Measurements from ENCODE around the gene SRGAP1. TPM values are rescaled to one million over a fixed set of nuclear protein-coding genes. Genes with fewer than 3 reads are reported as not detected.

Gene SRGAP1
- total RNA-seq, 1 donor from 2014 or later, result 9.7 TPM

GRCh38 chr12:64058541-64059265 is 214.2 kb downstream of the SRGAP1 start:
- peaks cover 6% of the 10 kb centered on the region for H3K9me3 Mint-ChIP-seq
- no peak for TF ChIP-seq CTCF (IDR thresholded peaks at IDR 0.05; ENCODE audit: unreplicated experiment)
- no peak overlapping the region for H3K4me3 Mint-ChIP-seq
- no peak for DNase-seq (ENCODE audit: low spot score in 2 of 2, unreplicated experiment in 2 of 2)
- peaks cover 6% of the 10 kb centered on the region for H3K36me3 Mint-ChIP-seq
- no peak overlapping the region for H3K27ac Mint-ChIP-seq
- H3K27me3 Mint-ChIP-seq (ENCODE audit: low read depth), result no peaks in the 10 kb centered on the region
- H3K4me1 Mint-ChIP-seq, result peaks cover 15% of the 10 kb centered on the region

GRCh38 chr12:64059685-64060084 is 215.2 kb downstream of the SRGAP1 start:
- no peaks in the 10 kb centered on the region for H3K27me3 Mint-ChIP-seq (ENCODE audit: low read depth)
- no peak for DNase-seq (ENCODE audit: low spot score in 2 of 2, unreplicated experiment in 2 of 2)
- TF ChIP-seq CTCF (IDR thresholded peaks at IDR 0.05; ENCODE audit: unreplicated experiment), result no peak
- peaks cover 6% of the 10 kb centered on the region for H3K9me3 Mint-ChIP-seq
- H3K36me3 Mint-ChIP-seq, result peaks cover 6% of the 10 kb centered on the region
- no peak overlapping the region for H3K27ac Mint-ChIP-seq
- H3K4me1 Mint-ChIP-seq, result peaks cover 10% of the 10 kb centered on the region
- no peak overlapping the region for H3K4me3 Mint-ChIP-seq

GRCh38 chr12:64061868-64062375 is 217.4 kb downstream of the SRGAP1 start:
- H3K4me3 Mint-ChIP-seq, result no peak overlapping the region
- H3K4me1 Mint-ChIP-seq, result peaks cover 10% of the 10 kb centered on the region
- no peaks in the 10 kb centered on the region for H3K9me3 Mint-ChIP-seq
- no peak overlapping the region for H3K27ac Mint-ChIP-seq
- no peaks in the 10 kb centered on the region for H3K27me3 Mint-ChIP-seq (ENCODE audit: low read depth)
- no peaks in the 10 kb centered on the region for H3K36me3 Mint-ChIP-seq
- no peak for TF ChIP-seq CTCF (IDR thresholded peaks at IDR 0.05; ENCODE audit: unreplicated experiment)
- DNase-seq (ENCODE audit: low spot score in 2 of 2, unreplicated experiment in 2 of 2), result no peak

- Mint-ChIP-seq H3K4me1 (peaks cover 10% of the 10 kb centered on the region), H3K27me3 (ENCODE audit: low read depth) (no peaks in the 10 kb centered on the region), H3K9me3 (no peaks in the 10 kb centered on the region), H3K36me3 (no peaks in the 10 kb centered on the region), H3K4me3 (no peak overlapping the region), H3K27ac (no peak overlapping the region)
- TF ChIP-seq CTCF (IDR thresholded peaks at IDR 0.05; ENCODE audit: unreplicated experiment), result no peak
- DNase-seq (ENCODE audit: low spot score in 2 of 2, unreplicated experiment in 2 of 2), result no peak
Measured at GRCh38 chr12:64063121-64063520, 218.6 kb downstream of the SRGAP1 start.

GRCh38 chr12:64064240-64064639 is 219.7 kb downstream of the SRGAP1 start:
- no peaks in the 10 kb centered on the region for H3K36me3 Mint-ChIP-seq
- no peak overlapping the region for H3K27ac Mint-ChIP-seq
- H3K4me1 Mint-ChIP-seq, result peaks cover 10% of the 10 kb centered on the region
- TF ChIP-seq CTCF (IDR thresholded peaks at IDR 0.05; ENCODE audit: unreplicated experiment), result no peak
- no peaks in the 10 kb centered on the region for H3K27me3 Mint-ChIP-seq (ENCODE audit: low read depth)
- no peaks in the 10 kb centered on the region for H3K9me3 Mint-ChIP-seq
- H3K4me3 Mint-ChIP-seq, result no peak overlapping the region
- no peak for DNase-seq (ENCODE audit: low spot score in 2 of 2, unreplicated experiment in 2 of 2)

All from mesothelial cell of epicardium (in vitro differentiated cells).